ENCODE results near the gene BPIFA3. TPM values are rescaled to one million over a fixed set of nuclear protein-coding genes. Genes with fewer than 3 reads are reported as not detected.

BPIFA3 gene
- total RNA-seq, 4 donors from 2014 or later: not detected

- Histone ChIP-seq H3K36me3 (no peaks in the 10 kb centered on the region), H3K9me3 (no peaks in the 10 kb centered on the region), H3K27me3 (no peaks in the 10 kb centered on the region), H3K27ac (no peak overlapping the region), H3K4me1 (no peaks in the 10 kb centered on the region), H3K4me3 (no peak overlapping the region)
- no peak for DNase-seq
- TF ChIP-seq CTCF (IDR thresholded peaks at IDR 0.05): no peak
- TF ChIP-seq POLR2A (IDR thresholded peaks at IDR 0.05): no peak
- intact Hi-C loops (cut with DNase I; ENCODE audit: low total_unique reads): no loop called here
Observed at GRCh38 chr20:33210371-33210770, 6.8 kb upstream of the BPIFA3 start.

- TF ChIP-seq POLR2A (IDR thresholded peaks at IDR 0.05) (no peak), CTCF (IDR thresholded peaks at IDR 0.05) (no peak)
- intact Hi-C loops (cut with DNase I; ENCODE audit: low total_unique reads): no loop called here
- H3K27me3 ChIP-seq: no peaks in the 10 kb centered on the region
Observed at GRCh38 chr20:33211817-33212424, 5.2 kb upstream of the BPIFA3 start.

GRCh38 chr20:33224399-33224798 is 7.2 kb downstream of the BPIFA3 start:
- no peaks in the 10 kb centered on the region for H3K27me3 ChIP-seq
- TF ChIP-seq POLR2A (IDR thresholded peaks at IDR 0.05) (no peak), CTCF (IDR thresholded peaks at IDR 0.05) (no peak)
- intact Hi-C loops (cut with DNase I; ENCODE audit: low total_unique reads): no loop called here
- H3K4me1 ChIP-seq: no peaks in the 10 kb centered on the region
- H3K9me3 ChIP-seq: no peaks in the 10 kb centered on the region
- no peak for DNase-seq
- H3K4me3 ChIP-seq: no peak overlapping the region
- no peak overlapping the region for H3K27ac ChIP-seq
- H3K36me3 ChIP-seq: no peaks in the 10 kb centered on the region

More at GRCh38 chr20:33211817-33212424, 5.2 kb upstream of the BPIFA3 start:
- Histone ChIP-seq H3K9me3 (no peaks in the 10 kb centered on the region), H3K36me3 (no peaks in the 10 kb centered on the region), H3K27ac (no peak overlapping the region), H3K4me3 (no peak overlapping the region), H3K4me1 (no peaks in the 10 kb centered on the region)
- no peak for DNase-seq

GRCh38 chr20:33229843-33230242 is 12.7 kb downstream of the BPIFA3 start:
- intact Hi-C loops (cut with DNase I; ENCODE audit: low total_unique reads): no loop called here
- no peaks in the 10 kb centered on the region for H3K4me1 ChIP-seq
- no peak for DNase-seq
- H3K9me3 ChIP-seq: no peaks in the 10 kb centered on the region
- H3K27me3 ChIP-seq: no peaks in the 10 kb centered on the region
- no peak overlapping the region for H3K4me3 ChIP-seq
- TF ChIP-seq POLR2A (IDR thresholded peaks at IDR 0.05) (no peak), CTCF (IDR thresholded peaks at IDR 0.05) (no peak)
- no peak overlapping the region for H3K27ac ChIP-seq
- H3K36me3 ChIP-seq: no peaks in the 10 kb centered on the region

- no peaks in the 10 kb centered on the region for H3K27me3 ChIP-seq
- no peak for DNase-seq
Observed at GRCh38 chr20:33231237-33231636, 14.1 kb downstream of the BPIFA3 start.

More at GRCh38 chr20:33231237-33231636, 14.1 kb downstream of the BPIFA3 start:
- no peaks in the 10 kb centered on the region for H3K9me3 ChIP-seq
- no peak overlapping the region for H3K27ac ChIP-seq
- no peaks in the 10 kb centered on the region for H3K4me1 ChIP-seq
- H3K4me3 ChIP-seq: no peak overlapping the region
- intact Hi-C loops (cut with DNase I; ENCODE audit: low total_unique reads): no loop called here
- no peaks in the 10 kb centered on the region for H3K36me3 ChIP-seq
- TF ChIP-seq CTCF (IDR thresholded peaks at IDR 0.05): no peak
- no peak for TF ChIP-seq POLR2A (IDR thresholded peaks at IDR 0.05)
